NCI-H187 treated with DMSO at 0.1 percent for 48 hours (cell line): ENCODE data around the gene CNR2.
"Not testable (repeated sequence)": the region's sequence is repeated elsewhere in the genome, so short reads cannot be mapped to it uniquely, and the experiment has no call there.

Source experiments
- DNase-seq: peaks from one replicate; lab custom pipeline; 2025; lab: John Stamatoyannopoulos, UW

The CNR2 gene

GRCh38 chr1:23913212-23913880 is at the start of gene CNR2:
CNR2 (minus strand) TSS chr1:23913362; CDS start chr1:23875617, 37,745 bp downstream.
- no peak for DNase-seq

GRCh38 chr1:23960291-23961020 is 47.3 kb upstream of the CNR2 start:
- DNase-seq: no peak

GRCh38 chr1:23959461-23960290 is 46.5 kb upstream of the CNR2 start, which contains the start of gene PNRC2:
PNRC2 (plus strand) TSS chr1:23959828; CDS start chr1:23961458, 1,630 bp downstream.
- peak; percentile 79 for DNase-seq

GRCh38 chr1:23958810-23959460 is 45.8 kb upstream of the CNR2 start:
- DNase-seq: peak; percentile 82

GRCh38 chr1:23958040-23958809 is 45.1 kb upstream of the CNR2 start:
- DNase-seq: not testable (repeated sequence)

GRCh38 chr1:23957096-23957495 is 43.9 kb upstream of the CNR2 start:
- DNase-seq: no peak

- DNase-seq: no peak
Measured at GRCh38 chr1:23953020-23953419, 39.9 kb upstream of the CNR2 start.

GRCh38 chr1:23947366-23947765 is 34.2 kb upstream of the CNR2 start:
- no peak for DNase-seq

GRCh38 chr1:23936481-23937176 is 23.5 kb upstream of the CNR2 start:
- no peak for DNase-seq

- no peak for DNase-seq
Measured at GRCh38 chr1:23931491-23931880, 18.3 kb upstream of the CNR2 start.

- DNase-seq: no peak
Measured at GRCh38 chr1:23930861-23931490, 17.8 kb upstream of the CNR2 start.

GRCh38 chr1:23930270-23930669 is 17.1 kb upstream of the CNR2 start:
- no peak for DNase-seq

GRCh38 chr1:23928789-23929188 is 15.6 kb upstream of the CNR2 start:
- DNase-seq: no peak

GRCh38 chr1:23927097-23927496 is 13.9 kb upstream of the CNR2 start:
- DNase-seq: no peak

GRCh38 chr1:23925279-23925678 is 12.1 kb upstream of the CNR2 start:
- no peak for DNase-seq

- DNase-seq: no peak
Measured at GRCh38 chr1:23924601-23925000, 11.4 kb upstream of the CNR2 start.

GRCh38 chr1:23923592-23924499 is 10.7 kb upstream of the CNR2 start:
- DNase-seq: no peak

- no peak for DNase-seq
Measured at GRCh38 chr1:23922321-23922943, 9.3 kb upstream of the CNR2 start.
